ENCODE measurements around the gene GOLGA2. TPM values are rescaled to one million over a fixed set of nuclear protein-coding genes. Genes with fewer than 3 reads are reported as not detected.

GOLGA2 gene
- total and polyA plus RNA-seq, 4 donors: 56.0 to 137 (median 89.7) TPM

GRCh38 chr9:128211186-128211980, 64.4 kb downstream of the GOLGA2 start:
- H3K36me3 ChIP-seq (ENCODE audit: control insufficient read depth in 4 of 4, insufficient read depth in 4 of 4, low read length in 4 of 4): no peaks in the 10 kb centered on the region
- H3K9me3 ChIP-seq (ENCODE audit: control insufficient read depth in 4 of 4, insufficient read depth in 3 of 4, low read length in 3 of 4): no peaks in the 10 kb centered on the region
- ATAC-seq (ENCODE audit: insufficient read depth, low FRiP score) (no peak), DNase-seq (no peak)
- no peak for TF ChIP-seq CTCF (IDR thresholded peaks at IDR 0.05; ENCODE audit: control extremely low read depth, extremely low read depth)
- peaks cover 0 to 3% (median 0%) of the 10 kb centered on the region in 5 donors for H3K4me1 ChIP-seq (ENCODE audit: control insufficient read depth in 5 of 5, insufficient read depth in 5 of 5, low read length in 5 of 5)
- H3K27me3 ChIP-seq (ENCODE audit: control insufficient read depth in 3 of 3, insufficient read depth in 3 of 3, low read length in 2 of 3): peaks cover 0 to 5% (median 0%) of the 10 kb centered on the region in 3 donors
- no peak overlapping the region for H3K4me3 ChIP-seq
- 59 to 80% methylated on average over 12 of the region's 12 CpGs for WGBS, 2 donors
- H3K9ac ChIP-seq (ENCODE audit: insufficient read depth in 1 of 2, low read length in 2 of 2): no peak overlapping the region
- H3K27ac ChIP-seq (ENCODE audit: low read depth in 1 of 2, low read length in 1 of 2): no peak overlapping the region

- H3K27me3 ChIP-seq (ENCODE audit: control insufficient read depth in 3 of 3, insufficient read depth in 3 of 3, low read length in 2 of 3): peaks cover 0 to 5% (median 0%) of the 10 kb centered on the region in 3 donors
Observed at GRCh38 chr9:128208946-128209669, 66.7 kb downstream of the GOLGA2 start.

GRCh38 chr9:128208386-128208785, 67.4 kb downstream of the GOLGA2 start:
- no peak for DNase-seq
- Histone ChIP-seq H3K4me1 (ENCODE audit: control insufficient read depth in 5 of 5, insufficient read depth in 5 of 5, low read length in 5 of 5) (peaks cover 0 to 9% (median 0%) of the 10 kb centered on the region in 5 donors), H3K27me3 (ENCODE audit: control insufficient read depth in 3 of 3, insufficient read depth in 3 of 3, low read length in 2 of 3) (peaks cover 0 to 5% (median 0%) of the 10 kb centered on the region in 3 donors), H3K9me3 (ENCODE audit: control insufficient read depth in 4 of 4, insufficient read depth in 3 of 4, low read length in 3 of 4) (no peaks in the 10 kb centered on the region), H3K27ac (ENCODE audit: low read depth in 1 of 2, low read length in 1 of 2) (no peak overlapping the region), H3K9ac (ENCODE audit: insufficient read depth in 1 of 2, low read length in 2 of 2) (no peak overlapping the region), H3K4me3 (no peak overlapping the region), H3K36me3 (ENCODE audit: control insufficient read depth in 4 of 4, insufficient read depth in 4 of 4, low read length in 4 of 4) (no peaks in the 10 kb centered on the region)
- ATAC-seq (ENCODE audit: insufficient read depth, low FRiP score): no peak
- 88 to 89% methylated on average over 7 of the region's 7 CpGs for WGBS, 2 donors
- TF ChIP-seq CTCF (IDR thresholded peaks at IDR 0.05; ENCODE audit: control extremely low read depth, extremely low read depth): no peak

More at GRCh38 chr9:128208946-128209669, 66.7 kb downstream of the GOLGA2 start:
- TF ChIP-seq CTCF (IDR thresholded peaks at IDR 0.05; ENCODE audit: control extremely low read depth, extremely low read depth): no peak
- Histone ChIP-seq H3K9me3 (ENCODE audit: control insufficient read depth in 4 of 4, insufficient read depth in 3 of 4, low read length in 3 of 4) (no peaks in the 10 kb centered on the region), H3K9ac (ENCODE audit: insufficient read depth in 1 of 2, low read length in 2 of 2) (no peak overlapping the region), H3K27ac (ENCODE audit: low read depth in 1 of 2, low read length in 1 of 2) (no peak overlapping the region), H3K4me3 (no peak overlapping the region), H3K36me3 (ENCODE audit: control insufficient read depth in 4 of 4, insufficient read depth in 4 of 4, low read length in 4 of 4) (no peaks in the 10 kb centered on the region), H3K4me1 (ENCODE audit: control insufficient read depth in 5 of 5, insufficient read depth in 5 of 5, low read length in 5 of 5) (peaks cover 0 to 9% (median 0%) of the 10 kb centered on the region in 5 donors)
- ATAC-seq (ENCODE audit: insufficient read depth, low FRiP score): no peak
- DNase-seq: no peak
- 71 to 86% methylated on average over 15 of the region's 15 CpGs for WGBS, 2 donors

Data from lung (tissue), 12 donors.